ENCODE results near the gene SLC16A10. TPM values are rescaled to one million over a fixed set of nuclear protein-coding genes. Genes with fewer than 3 reads are reported as not detected.
"Not testable (repeated sequence)": the region's sequence is repeated elsewhere in the genome, so short reads cannot be mapped to it uniquely, and the experiment has no call there.

Gene SLC16A10
- total RNA-seq, 2 donors from 2014 or later: 10.3 to 18.5 TPM

DNA sequence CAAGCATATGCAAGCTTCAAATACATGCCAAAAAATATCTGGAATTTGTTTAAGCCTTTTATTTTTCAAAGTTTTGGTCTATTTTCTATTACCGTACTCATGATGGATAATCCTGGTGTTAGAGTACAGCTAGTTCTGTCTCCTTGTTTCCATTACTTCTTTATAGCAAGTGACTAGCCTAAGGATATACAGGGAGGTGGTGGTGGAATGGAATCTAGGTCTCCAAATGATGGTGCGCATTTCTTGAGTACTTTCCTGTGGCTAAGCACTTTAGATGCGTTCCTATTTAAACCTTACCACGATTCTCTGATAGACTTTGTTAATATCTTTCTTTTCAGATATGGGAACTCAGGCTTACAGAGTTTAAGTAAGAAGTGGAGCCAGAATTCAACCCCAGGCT, 3.5 kb downstream of the SLC16A10 start:
- H3K9me3 ChIP-seq: no peaks in the 10 kb centered on the region
- no peaks in the 10 kb centered on the region for H3K36me3 ChIP-seq
- DNase-seq (ENCODE audit: low spot score): no peak
- no peaks in the 10 kb centered on the region for H3K27me3 ChIP-seq
- no peak overlapping the region for H3K4me3 ChIP-seq
- peaks cover 0 to 8% of the 10 kb centered on the region in 2 donors for H3K4me1 ChIP-seq
- TF ChIP-seq, protein P1, sequence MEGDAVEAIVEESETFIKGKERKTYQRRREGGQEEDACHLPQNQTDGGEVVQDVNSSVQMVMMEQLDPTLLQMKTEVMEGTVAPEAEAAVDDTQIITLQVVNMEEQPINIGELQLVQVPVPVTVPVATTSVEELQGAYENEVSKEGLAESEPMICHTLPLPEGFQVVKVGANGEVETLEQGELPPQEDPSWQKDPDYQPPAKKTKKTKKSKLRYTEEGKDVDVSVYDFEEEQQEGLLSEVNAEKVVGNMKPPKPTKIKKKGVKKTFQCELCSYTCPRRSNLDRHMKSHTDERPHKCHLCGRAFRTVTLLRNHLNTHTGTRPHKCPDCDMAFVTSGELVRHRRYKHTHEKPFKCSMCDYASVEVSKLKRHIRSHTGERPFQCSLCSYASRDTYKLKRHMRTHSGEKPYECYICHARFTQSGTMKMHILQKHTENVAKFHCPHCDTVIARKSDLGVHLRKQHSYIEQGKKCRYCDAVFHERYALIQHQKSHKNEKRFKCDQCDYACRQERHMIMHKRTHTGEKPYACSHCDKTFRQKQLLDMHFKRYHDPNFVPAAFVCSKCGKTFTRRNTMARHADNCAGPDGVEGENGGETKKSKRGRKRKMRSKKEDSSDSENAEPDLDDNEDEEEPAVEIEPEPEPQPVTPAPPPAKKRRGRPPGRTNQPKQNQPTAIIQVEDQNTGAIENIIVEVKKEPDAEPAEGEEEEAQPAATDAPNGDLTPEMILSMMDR (IDR thresholded peaks at IDR 0.05): no peak
- no peak overlapping the region for H3K27ac ChIP-seq

DNA sequence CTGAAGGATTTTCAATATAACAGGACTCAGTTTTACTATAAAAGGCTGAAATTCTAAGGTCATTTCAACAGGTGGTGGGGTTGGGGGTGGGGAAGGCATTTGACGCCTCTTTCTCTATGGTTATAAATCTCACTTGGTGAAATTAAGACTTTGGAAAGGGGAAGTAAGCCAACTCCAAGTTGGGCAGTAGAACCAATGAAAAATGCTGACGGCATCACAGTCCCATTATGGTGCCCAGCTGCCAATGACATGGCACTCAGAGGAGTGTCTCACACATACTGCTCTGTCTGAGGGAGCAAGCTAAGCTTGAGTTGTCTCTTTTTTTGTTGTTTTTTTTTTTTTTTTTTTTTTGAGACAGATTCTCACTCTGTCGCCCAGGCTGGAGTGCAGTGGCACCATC, 4.7 kb downstream of the SLC16A10 start:
- Histone ChIP-seq H3K36me3 (no peaks in the 10 kb centered on the region), H3K9me3 (no peaks in the 10 kb centered on the region), H3K4me1 (peaks cover 0 to 8% of the 10 kb centered on the region in 2 donors), H3K27me3 (no peaks in the 10 kb centered on the region), H3K27ac (no peak overlapping the region), H3K4me3 (no peak overlapping the region)
- no peak for DNase-seq (ENCODE audit: low spot score)
- TF ChIP-seq, protein P1 (IDR thresholded peaks at IDR 0.05): no peak

DNA sequence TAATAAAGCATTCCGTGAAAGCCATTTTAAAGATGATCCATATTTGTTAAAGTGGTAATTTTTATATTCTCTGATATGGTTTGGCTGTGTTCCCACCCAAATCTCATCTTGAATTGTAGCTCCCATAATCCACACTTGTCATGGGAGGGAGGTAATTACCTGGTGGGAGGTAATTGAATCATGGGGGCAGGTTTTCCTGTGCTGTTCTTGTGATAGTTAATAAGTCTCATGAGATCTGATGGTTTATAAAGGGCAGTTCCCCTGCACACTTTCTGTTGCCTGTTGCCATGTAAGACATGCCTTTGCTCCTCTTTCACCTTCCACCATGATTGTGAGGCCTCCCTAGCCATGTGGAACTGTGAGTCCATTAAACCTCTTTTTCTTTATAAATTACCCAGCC, 8.2 kb downstream of the SLC16A10 start:
- not testable (repeated sequence) for H3K27me3 ChIP-seq; H3K4me3 ChIP-seq; H3K36me3 ChIP-seq; H3K9me3 ChIP-seq; H3K4me1 ChIP-seq; H3K27ac ChIP-seq; DNase-seq (ENCODE audit: low spot score)

DNA sequence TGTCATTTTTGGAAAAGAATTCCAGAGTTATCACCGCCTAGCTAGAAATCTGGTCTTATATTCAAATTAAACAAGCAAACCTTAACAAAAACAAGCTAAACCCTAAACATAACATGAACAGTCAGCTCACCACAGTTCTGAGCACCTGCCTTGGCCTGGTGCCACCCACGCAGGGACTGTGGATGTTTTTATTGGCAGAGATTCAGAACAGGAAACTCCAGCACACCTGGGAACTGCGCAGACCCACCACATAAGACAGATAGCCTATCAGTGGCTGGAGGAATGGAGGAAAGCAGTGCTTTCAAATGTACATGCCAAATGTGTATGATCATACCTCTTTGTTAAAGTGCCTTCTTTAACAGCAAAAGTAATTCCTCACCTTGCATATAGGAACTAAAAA, 8.9 kb downstream of the SLC16A10 start:
- Histone ChIP-seq H3K9me3 (no peaks in the 10 kb centered on the region), H3K4me3 (no peak overlapping the region), H3K36me3 (no peaks in the 10 kb centered on the region), H3K27me3 (no peaks in the 10 kb centered on the region), H3K4me1 (no peaks in the 10 kb centered on the region), H3K27ac (no peak overlapping the region)
- TF ChIP-seq, protein P1 (IDR thresholded peaks at IDR 0.05): no peak
- no peak for DNase-seq (ENCODE audit: low spot score)

DNA sequence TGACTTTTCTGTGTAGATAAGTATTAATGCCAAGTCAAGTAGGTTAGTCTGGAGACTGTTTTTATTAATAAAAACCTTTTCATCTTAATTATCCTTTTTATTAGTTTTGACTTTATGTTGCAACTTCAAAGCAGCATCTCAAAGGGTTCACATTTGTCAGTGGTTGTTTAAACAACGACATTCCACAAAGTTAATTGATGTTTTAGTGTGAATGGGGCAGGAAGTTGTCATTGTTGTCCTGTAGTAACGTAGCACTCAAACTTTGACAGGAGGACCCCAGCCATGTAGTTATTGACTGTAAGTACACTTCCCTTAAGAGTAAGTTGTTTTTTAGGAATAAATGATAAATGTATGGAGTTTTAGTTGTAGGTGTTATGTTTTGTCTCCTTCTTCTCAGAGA, 11.3 kb downstream of the SLC16A10 start:
- no peak for DNase-seq (ENCODE audit: low spot score)
- H3K9me3 ChIP-seq: no peaks in the 10 kb centered on the region
- H3K27ac ChIP-seq: no peak overlapping the region
- TF ChIP-seq, protein P1 (IDR thresholded peaks at IDR 0.05): no peak
- no peak overlapping the region for H3K4me3 ChIP-seq
- H3K4me1 ChIP-seq: no peaks in the 10 kb centered on the region
- H3K36me3 ChIP-seq: no peaks in the 10 kb centered on the region
- H3K27me3 ChIP-seq: no peaks in the 10 kb centered on the region

DNA sequence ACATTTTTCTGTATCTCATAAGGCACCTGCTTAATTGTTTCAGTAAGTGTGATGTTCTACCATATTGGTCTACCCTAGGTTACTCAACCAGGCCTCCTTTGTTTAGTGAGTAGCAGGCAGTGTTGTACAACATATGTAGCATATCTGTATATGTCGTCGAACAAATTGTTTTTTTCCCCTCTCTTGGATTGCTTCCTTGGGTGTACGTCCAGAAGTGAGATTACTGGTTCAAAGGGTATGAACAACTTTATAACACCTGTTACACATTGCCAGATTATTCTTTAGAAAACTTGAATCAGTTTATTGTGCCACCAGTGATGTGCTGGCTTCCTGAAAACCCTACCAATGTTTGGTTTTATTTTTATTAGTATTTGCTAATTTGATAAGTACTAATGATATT, 14.7 kb downstream of the SLC16A10 start:
- Histone ChIP-seq H3K27me3 (no peaks in the 10 kb centered on the region), H3K36me3 (no peaks in the 10 kb centered on the region), H3K4me1 (no peaks in the 10 kb centered on the region), H3K4me3 (no peak overlapping the region), H3K27ac (no peak overlapping the region), H3K9me3 (no peaks in the 10 kb centered on the region)
- no peak for DNase-seq (ENCODE audit: low spot score)
- TF ChIP-seq, protein P1 (IDR thresholded peaks at IDR 0.05): no peak
